ENCODE measurements around the gene MAPKAP1. TPM values are rescaled to one million over a fixed set of nuclear protein-coding genes. Genes with fewer than 3 reads are reported as not detected.

MAPKAP1 gene
- total and polyA plus RNA-seq, 2 of the 13 experiments (the other 11 are each of a cell fraction or from before 2014, with no cell fraction given) = 45.0 to 64.3 TPM

DNA sequence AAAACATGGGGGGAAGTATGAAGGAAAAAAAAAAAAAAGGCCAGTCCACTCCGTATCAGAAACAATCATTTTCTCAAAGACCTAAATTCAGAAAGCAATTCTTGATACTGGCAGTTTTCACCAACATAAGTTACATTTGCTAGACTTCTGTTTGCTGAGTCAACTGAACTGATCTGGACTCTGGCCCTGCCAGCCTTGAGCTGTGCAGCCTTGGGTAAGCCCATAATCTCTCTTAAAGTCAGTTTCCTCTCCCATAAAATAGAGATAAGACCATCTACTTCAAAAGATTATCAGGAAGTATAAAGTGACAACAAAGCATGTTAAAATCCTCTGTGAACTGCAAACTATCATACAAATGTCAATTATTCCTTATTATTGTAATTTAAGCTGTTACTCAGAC lies 106.8 kb downstream of the MAPKAP1 start (continued):
- TF ChIP-seq, protein P1, sequence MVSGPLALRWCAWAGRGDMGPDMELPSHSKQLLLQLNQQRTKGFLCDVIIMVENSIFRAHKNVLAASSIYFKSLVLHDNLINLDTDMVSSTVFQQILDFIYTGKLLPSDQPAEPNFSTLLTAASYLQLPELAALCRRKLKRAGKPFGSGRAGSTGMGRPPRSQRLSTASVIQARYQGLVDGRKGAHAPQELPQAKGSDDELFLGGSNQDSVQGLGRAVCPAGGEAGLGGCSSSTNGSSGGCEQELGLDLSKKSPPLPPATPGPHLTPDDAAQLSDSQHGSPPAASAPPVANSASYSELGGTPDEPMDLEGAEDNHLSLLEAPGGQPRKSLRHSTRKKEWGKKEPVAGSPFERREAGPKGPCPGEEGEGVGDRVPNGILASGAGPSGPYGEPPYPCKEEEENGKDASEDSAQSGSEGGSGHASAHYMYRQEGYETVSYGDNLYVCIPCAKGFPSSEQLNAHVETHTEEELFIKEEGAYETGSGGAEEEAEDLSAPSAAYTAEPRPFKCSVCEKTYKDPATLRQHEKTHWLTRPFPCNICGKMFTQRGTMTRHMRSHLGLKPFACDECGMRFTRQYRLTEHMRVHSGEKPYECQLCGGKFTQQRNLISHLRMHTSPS (CRISPR knock-in tag; IDR thresholded peaks at IDR 0.05; ENCODE audit: low read depth) = 0 out of 2 replicates have a peak, but pooled peaks have one; percentile 40
- TF ChIP-seq, protein P2, sequence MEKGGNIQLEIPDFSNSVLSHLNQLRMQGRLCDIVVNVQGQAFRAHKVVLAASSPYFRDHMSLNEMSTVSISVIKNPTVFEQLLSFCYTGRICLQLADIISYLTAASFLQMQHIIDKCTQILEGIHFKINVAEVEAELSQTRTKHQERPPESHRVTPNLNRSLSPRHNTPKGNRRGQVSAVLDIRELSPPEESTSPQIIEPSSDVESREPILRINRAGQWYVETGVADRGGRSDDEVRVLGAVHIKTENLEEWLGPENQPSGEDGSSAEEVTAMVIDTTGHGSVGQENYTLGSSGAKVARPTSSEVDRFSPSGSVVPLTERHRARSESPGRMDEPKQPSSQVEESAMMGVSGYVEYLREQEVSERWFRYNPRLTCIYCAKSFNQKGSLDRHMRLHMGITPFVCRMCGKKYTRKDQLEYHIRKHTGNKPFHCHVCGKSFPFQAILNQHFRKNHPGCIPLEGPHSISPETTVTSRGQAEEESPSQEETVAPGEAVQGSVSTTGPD (CRISPR knock-in tag; IDR thresholded peaks at IDR 0.05) = no peak
- TF ChIP-seq MEIS2 (CRISPR knock-in tag; IDR thresholded peaks at IDR 0.05) = no peak
- TF ChIP-seq NR2F6 (IDR thresholded peaks at IDR 0.05) = no peak
- TF ChIP-seq NR2F6 (CRISPR knock-in tag; IDR thresholded peaks at IDR 0.05) = peak; percentile 25; the same call in 1 of the 2 replicates
- no peak for TF ChIP-seq ZNF12 (CRISPR knock-in tag; IDR thresholded peaks at IDR 0.05)
- TF ChIP-seq MAFF (IDR thresholded peaks at IDR 0.05; ENCODE audit: low read depth, low read length) = peak; percentile 90
- 0 out of 2 replicates have a peak, but pooled peaks have one; percentile 20 for TF ChIP-seq ELF3 (CRISPR knock-in tag; IDR thresholded peaks at IDR 0.05)
- no peak for TF ChIP-seq GFI1 (CRISPR knock-in tag; IDR thresholded peaks at IDR 0.05; ENCODE audit: borderline replicate concordance)
- TF ChIP-seq NCOR1 (IDR thresholded peaks at IDR 0.05; ENCODE audit: borderline replicate concordance, low read length) = no peak
- TF ChIP-seq, protein P3, sequence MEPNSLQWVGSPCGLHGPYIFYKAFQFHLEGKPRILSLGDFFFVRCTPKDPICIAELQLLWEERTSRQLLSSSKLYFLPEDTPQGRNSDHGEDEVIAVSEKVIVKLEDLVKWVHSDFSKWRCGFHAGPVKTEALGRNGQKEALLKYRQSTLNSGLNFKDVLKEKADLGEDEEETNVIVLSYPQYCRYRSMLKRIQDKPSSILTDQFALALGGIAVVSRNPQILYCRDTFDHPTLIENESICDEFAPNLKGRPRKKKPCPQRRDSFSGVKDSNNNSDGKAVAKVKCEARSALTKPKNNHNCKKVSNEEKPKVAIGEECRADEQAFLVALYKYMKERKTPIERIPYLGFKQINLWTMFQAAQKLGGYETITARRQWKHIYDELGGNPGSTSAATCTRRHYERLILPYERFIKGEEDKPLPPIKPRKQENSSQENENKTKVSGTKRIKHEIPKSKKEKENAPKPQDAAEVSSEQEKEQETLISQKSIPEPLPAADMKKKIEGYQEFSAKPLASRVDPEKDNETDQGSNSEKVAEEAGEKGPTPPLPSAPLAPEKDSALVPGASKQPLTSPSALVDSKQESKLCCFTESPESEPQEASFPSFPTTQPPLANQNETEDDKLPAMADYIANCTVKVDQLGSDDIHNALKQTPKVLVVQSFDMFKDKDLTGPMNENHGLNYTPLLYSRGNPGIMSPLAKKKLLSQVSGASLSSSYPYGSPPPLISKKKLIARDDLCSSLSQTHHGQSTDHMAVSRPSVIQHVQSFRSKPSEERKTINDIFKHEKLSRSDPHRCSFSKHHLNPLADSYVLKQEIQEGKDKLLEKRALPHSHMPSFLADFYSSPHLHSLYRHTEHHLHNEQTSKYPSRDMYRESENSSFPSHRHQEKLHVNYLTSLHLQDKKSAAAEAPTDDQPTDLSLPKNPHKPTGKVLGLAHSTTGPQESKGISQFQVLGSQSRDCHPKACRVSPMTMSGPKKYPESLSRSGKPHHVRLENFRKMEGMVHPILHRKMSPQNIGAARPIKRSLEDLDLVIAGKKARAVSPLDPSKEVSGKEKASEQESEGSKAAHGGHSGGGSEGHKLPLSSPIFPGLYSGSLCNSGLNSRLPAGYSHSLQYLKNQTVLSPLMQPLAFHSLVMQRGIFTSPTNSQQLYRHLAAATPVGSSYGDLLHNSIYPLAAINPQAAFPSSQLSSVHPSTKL (CRISPR knock-in tag; IDR thresholded peaks at IDR 0.05) = peak; percentile 55; the same call in 1 of the 2 replicates

Measured in HepG2 (cell line).